ENCODE data around the gene OR6N1.

DNA sequence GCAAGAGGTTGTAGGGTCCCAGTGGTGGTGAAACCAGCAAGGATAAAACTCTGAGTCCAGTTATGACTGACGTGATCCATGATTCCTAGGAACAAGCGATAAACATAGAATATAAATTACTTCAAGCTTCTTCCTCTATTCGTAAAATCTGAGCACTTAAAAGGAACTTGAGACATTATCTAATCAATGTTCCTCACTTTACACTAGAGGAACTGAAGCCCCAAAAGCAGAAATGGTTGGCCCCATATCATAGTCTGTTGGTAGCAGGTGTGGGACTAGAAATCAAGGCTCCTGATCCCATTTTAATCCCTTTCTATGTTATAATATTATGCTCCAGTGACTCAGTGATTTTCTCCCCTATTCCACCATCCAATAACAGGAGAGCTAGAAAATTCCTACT, 37.3 kb upstream of the OR6N1 start:
- TF ChIP-seq CTCF (IDR thresholded peaks at IDR 0.05) (no peak), RAD21 (IDR thresholded peaks at IDR 0.05; ENCODE audit: low read length) (no peak), EZH2phosphoT487 (IDR thresholded peaks at IDR 0.05; ENCODE audit: borderline replicate concordance, low read depth) (no peak), EP300 (IDR thresholded peaks at IDR 0.05; ENCODE audit: borderline replicate concordance in 1 of 2, low read depth in 1 of 2, low read length in 1 of 2) (no peak), TAF1 (IDR thresholded peaks at IDR 0.05; ENCODE audit: borderline replicate concordance, low read depth, low read length) (no peak), ELF1 (IDR thresholded peaks at IDR 0.05) (no peak), REST (IDR thresholded peaks at IDR 0.05; ENCODE audit: low read depth, low read length) (no peak), YY1 (IDR thresholded peaks at IDR 0.05; ENCODE audit: low read depth) (no peak), GABPA (IDR thresholded peaks at IDR 0.05; ENCODE audit: low read depth) (no peak)
- TF ChIP-seq, protein P1, sequence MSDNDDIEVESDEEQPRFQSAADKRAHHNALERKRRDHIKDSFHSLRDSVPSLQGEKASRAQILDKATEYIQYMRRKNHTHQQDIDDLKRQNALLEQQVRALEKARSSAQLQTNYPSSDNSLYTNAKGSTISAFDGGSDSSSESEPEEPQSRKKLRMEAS (IDR thresholded peaks at IDR 0.05; ENCODE audit: low read depth), result no peak

Measured in SK-N-SH (cell line).